Measurements from ENCODE around the gene CBFA2T3.

GRCh38 chr16:88835818-88836217 lies 141.2 kb downstream of the CBFA2T3 start:
- TF ChIP-seq POLR2A (IDR thresholded peaks at IDR 0.05) = no peak
- TF ChIP-seq, protein P1, sequence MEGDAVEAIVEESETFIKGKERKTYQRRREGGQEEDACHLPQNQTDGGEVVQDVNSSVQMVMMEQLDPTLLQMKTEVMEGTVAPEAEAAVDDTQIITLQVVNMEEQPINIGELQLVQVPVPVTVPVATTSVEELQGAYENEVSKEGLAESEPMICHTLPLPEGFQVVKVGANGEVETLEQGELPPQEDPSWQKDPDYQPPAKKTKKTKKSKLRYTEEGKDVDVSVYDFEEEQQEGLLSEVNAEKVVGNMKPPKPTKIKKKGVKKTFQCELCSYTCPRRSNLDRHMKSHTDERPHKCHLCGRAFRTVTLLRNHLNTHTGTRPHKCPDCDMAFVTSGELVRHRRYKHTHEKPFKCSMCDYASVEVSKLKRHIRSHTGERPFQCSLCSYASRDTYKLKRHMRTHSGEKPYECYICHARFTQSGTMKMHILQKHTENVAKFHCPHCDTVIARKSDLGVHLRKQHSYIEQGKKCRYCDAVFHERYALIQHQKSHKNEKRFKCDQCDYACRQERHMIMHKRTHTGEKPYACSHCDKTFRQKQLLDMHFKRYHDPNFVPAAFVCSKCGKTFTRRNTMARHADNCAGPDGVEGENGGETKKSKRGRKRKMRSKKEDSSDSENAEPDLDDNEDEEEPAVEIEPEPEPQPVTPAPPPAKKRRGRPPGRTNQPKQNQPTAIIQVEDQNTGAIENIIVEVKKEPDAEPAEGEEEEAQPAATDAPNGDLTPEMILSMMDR (IDR thresholded peaks at IDR 0.05) = no peak
- no peak for TF ChIP-seq EP300 (IDR thresholded peaks at IDR 0.05)

Measured in tibial nerve (tissue), 4 donors.